ENCODE measurements around the gene CRKL. TPM values are rescaled to one million over a fixed set of nuclear protein-coding genes. Genes with fewer than 3 reads are reported as not detected.

Gene CRKL
- total RNA-seq, 1 experiment from 2014 or later, result 33.9 TPM

DNA sequence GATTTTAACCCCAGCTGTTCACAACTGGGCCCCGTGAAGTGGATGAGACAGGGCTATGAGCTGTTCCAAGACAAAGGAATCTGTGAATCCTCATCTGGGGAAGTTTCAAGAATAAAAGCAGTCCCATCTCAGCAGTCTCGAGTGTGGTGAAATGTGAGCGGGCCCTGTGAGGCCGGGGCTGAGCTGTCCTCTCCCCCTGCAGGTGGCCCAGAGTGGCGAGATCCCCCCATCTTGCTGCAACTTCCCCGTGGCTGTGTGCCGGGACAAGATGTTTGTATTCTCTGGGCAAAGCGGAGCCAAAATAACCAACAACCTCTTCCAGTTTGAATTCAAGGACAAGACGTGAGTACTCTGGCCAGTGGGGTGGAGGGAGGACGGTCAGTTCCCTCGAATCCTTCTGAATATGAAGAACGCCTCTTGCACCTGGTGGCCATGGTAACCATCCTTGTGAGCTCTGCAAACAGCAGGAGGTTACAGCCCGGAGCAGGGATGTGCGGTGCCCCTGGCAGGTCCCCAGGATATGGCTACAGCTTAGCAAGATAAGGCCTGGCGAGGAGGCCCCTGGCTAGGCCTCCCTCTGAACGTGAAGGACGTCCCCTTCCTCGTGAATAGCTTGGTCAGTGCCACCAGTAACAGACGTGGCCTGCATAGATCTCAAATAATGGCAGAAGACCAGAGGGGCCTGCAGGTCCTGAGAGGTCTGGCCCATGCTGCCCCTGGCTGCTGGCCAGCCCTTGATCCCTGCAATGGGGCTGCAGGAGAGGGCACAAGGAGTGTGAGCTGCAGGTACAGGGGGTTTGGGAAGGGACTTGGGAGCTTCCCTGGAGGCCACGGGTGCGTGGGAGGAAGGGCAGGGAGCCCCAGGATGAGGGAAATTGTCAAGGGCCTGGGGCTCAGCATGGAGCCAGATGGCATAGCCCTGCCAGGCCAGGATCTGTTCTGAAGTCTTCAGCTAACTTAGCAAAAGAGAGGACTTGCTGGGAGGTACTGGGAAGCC, 73.3 kb downstream of the CRKL start:
- in situ Hi-C loops (cut with HindIII; ENCODE audit: low sequenced_read_pairs), result no loop called here
- DNase-seq (ENCODE audit: low spot score), result no peak

DNA sequence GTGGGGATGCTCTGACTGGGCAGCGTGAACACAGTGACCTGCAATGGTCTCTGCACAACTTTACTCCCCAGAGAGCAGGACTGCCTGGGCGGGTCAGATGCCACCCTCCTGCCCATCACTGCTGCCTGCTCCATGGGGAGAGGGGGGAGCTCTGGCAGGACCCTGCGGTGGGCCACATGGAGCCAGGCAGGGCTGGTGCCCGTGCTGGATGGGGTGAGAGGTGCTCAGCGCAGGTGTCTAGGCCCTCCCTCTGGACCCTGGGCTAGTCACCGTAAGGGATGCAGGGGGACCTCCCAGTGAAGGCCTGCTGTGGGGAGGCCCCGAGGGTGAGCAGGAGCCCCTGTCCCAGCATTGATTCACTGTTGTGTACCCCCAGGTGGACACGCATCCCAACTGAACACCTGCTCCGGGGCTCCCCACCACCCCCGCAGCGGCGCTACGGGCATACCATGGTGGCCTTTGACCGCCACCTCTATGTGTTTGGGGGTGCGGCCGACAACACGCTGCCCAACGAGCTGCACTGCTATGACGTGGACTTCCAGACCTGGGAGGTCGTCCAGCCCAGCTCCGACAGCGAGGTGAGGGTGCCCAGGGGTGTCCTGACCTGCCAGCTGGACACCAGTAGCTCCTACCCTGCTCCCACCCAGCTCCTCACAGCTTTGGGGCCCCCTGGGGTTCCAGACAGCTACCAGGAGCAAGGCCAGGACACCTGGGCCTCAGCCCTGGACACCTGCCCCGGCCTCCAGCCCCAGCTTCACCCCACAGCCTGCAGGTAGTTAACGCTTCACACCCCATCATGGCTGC, 74.2 kb downstream of the CRKL start:
- DNase-seq (ENCODE audit: low spot score), result no peak
- in situ Hi-C loops (cut with HindIII; ENCODE audit: low sequenced_read_pairs), result no loop called here

DNA sequence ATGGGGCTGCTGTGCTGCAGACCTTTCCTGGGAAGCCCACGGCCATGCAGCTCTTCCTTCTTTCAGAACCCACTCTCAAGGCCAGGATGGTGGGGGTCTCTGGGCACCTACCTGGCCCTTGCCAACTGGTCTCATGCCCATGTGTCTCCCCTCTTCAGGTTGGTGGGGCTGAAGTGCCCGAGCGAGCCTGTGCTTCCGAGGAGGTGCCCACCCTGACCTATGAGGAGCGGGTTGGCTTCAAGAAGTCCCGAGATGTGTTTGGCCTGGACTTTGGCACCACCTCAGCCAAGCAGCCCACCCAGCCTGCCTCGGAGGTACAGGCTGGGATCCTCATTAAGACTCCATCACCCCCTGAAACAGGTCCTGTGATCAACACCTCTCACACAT, 74.8 kb downstream of the CRKL start:
- in situ Hi-C loops (cut with HindIII; ENCODE audit: low sequenced_read_pairs), result no loop called here
- DNase-seq (ENCODE audit: low spot score), result no peak

- DNase-seq (ENCODE audit: low spot score), result peak; percentile 76
- in situ Hi-C loops (cut with HindIII; ENCODE audit: low sequenced_read_pairs), result no loop called here
Measured at GRCh38 chr22:20992456-20993303, 75.5 kb downstream of the CRKL start.

- DNase-seq (ENCODE audit: low spot score), result no peak
- in situ Hi-C loops (cut with HindIII; ENCODE audit: low sequenced_read_pairs), result no loop called here
Measured at GRCh38 chr22:20993304-20994127, 76.3 kb downstream of the CRKL start.

GRCh38 chr22:20994128-20994901, 77.1 kb downstream of the CRKL start:
- in situ Hi-C loops (cut with HindIII; ENCODE audit: low sequenced_read_pairs), result no loop called here
- DNase-seq (ENCODE audit: low spot score), result no peak

- no peak for DNase-seq (ENCODE audit: low spot score)
- in situ Hi-C loops (cut with HindIII; ENCODE audit: low sequenced_read_pairs), result no loop called here
Measured at GRCh38 chr22:20994902-20995241, 77.7 kb downstream of the CRKL start.

- in situ Hi-C loops (cut with HindIII; ENCODE audit: low sequenced_read_pairs), result no loop called here
- no peak for DNase-seq (ENCODE audit: low spot score)
Measured at GRCh38 chr22:20995329-20996030, 78.3 kb downstream of the CRKL start.

DNA sequence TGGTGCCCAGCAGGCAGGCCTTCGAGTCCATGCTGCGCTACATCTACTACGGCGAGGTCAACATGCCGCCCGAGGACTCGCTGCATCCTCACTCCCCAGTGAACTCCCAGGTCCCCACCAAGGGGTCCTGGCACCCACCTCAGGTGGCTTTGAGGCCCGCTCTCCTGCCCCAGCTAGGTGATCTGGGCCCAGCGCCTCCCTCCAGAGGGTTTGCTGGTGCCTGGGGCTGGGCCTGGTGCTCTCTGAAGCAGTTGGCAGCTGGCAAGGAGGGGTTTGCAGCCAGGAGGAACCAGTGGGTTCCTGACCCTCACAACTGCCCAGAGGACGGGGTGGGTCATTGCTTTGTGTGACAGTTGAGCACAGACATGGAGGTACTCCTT, 78.8 kb downstream of the CRKL start:
- no peak for DNase-seq (ENCODE audit: low spot score)
- in situ Hi-C loops (cut with HindIII; ENCODE audit: low sequenced_read_pairs), result no loop called here

DNA sequence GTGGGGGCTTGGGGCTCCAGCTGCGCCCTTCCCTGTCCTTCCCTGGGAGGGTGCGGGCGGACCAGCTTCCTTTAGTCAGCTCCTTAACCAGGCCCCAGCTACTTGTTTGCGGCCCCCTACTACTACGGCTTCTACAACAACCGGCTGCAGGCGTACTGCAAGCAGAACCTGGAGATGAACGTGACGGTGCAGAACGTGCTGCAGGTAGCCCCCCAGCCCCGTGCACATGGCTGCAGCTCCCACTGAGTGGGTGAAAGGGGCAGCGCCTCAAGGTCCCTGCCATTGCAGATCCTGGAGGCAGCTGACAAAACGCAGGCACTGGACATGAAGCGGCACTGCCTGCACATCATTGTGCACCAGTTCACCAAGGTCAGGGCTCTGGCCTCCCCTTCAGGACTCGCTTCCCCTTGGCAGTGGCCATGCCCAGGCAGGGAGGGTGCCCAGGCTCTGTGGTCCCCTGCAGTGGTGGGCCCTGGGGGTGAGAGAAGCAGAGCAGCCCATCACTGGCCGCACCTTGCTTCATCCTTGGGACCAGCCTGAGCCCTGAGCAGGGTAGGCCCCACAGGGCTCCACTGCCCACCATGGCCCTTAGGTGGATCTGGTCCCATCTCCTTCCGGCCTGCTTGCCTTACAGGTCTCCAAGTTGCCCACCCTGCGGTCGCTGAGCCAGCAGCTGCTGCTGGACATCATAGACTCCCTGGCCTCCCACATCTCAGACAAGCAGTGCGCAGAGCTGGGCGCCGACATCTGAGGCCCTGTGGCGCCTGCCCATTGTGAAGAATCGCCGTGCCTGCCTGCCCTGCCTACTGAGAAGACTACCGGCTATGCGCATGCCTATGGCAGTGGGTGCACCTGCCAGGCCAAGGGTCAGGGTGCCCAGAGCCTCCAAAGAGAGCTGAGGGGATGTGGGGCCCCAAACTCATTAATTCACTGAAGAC, 79.7 kb downstream of the CRKL start:
- no peak for DNase-seq (ENCODE audit: low spot score)
- in situ Hi-C loops (cut with HindIII; ENCODE audit: low sequenced_read_pairs), result no loop called here

GRCh38 chr22:20997536-20998257, 80.5 kb downstream of the CRKL start:
- in situ Hi-C loops (cut with HindIII; ENCODE audit: low sequenced_read_pairs), result no loop called here
- no peak for DNase-seq (ENCODE audit: low spot score)

DNA sequence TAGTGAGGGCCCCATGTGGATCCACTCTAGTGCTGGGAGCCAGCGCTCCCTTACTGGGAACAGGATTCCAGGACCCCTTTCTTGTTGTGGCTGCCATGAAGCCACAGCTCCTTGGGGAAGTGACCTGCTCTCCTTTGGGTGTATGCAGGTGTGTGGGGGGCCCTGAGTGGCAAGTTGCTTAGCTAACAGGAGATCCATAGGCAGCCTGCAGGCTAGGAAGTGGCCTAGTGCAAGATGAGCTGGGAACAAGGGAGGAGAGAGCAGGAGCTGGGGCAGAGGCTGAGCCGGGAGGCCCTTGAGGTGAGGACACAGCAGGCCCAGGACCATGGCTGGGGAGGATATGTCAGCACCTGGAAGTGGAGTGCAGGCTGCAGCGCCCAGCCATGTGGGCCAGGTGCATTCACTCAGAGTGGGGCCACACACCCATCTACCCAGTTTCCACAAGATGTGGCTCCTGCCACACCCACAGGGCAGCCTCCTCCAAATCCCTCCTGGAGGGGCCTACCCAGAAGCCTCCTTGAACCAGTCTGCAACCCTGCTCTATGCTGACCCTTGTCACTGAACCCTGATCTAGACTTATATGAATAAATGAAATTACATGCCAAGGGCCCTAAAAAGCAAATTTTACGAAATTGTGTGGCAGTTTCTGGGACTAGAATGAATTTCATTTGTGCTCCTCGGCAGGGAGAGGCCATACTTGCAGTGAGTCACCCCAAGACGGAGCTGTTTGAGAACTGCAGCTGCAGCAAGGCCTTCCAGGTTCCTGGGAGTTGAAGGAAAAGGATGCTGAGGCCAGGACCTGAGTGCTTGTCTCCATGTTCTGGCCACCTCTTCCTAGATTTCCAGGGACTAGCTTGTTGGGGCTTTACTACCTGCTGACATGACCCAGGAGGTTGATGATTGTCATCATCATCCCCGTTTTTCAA, 81.5 kb downstream of the CRKL start:
- in situ Hi-C loops (cut with HindIII; ENCODE audit: low sequenced_read_pairs), result no loop called here
- no peak for DNase-seq (ENCODE audit: low spot score)

DNA sequence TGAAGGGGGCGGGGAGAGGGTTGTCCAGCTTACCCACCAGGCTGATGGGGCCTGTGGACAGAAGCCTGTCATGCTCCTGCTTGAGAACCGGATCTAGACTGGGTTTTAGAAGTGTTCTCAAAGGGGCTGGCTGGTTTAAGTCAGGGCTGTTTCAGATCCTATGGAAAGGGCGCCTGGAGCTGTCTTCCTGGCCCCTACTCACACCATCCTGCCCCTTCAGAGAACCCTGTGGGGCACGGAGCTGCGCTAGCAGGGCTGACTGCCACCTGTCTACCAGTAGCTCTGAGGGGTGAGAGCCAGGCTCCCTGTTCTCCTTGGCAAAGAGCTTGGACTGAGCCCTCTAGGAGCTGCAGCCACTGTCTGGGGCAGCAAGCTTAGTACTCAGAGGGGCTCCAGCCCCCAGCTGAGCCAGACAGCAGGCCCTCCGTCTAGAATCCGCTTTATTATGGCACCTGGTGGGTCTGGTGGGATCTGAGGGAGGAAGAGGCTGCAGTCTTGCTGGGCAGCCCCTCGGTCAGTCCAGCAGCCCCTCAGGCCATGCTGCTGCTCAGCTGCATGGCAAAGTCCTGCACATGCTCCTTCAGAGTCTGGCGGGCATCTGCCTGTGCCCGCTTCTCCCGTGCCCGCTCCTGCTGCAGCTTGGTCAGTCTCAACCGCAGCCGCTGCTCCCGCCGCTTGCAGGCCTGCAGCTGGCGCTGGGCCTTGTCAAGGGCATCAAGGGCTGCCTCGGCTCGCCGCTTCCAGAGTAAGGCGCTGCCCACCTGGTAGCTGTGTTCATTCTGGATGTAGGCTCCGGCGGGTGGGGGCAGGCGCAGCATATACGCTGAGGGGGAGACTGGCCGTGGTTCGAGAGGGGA, 82.4 kb downstream of the CRKL start:
- in situ Hi-C loops (cut with HindIII; ENCODE audit: low sequenced_read_pairs), result no loop called here
- no peak for DNase-seq (ENCODE audit: low spot score)

Data from G401 (cell line).